ENCODE measurements around the gene HSPBP1.
"Not testable (repeated sequence)": the region's sequence is repeated elsewhere in the genome, so short reads cannot be mapped to it uniquely, and the experiment has no call there.

HSPBP1 gene

GRCh38 chr19:55231391-55232285 is 48.3 kb downstream of the HSPBP1 start:
- FAIRE-seq: no peak

- no peak for FAIRE-seq
Measured at GRCh38 chr19:55230780-55231179, 49.1 kb downstream of the HSPBP1 start.

- FAIRE-seq: no peak
Measured at GRCh38 chr19:55230329-55230728, 49.6 kb downstream of the HSPBP1 start.

- FAIRE-seq: no peak
Measured at GRCh38 chr19:55229789-55230182, 50.1 kb downstream of the HSPBP1 start.

GRCh38 chr19:55229145-55229788 is 50.6 kb downstream of the HSPBP1 start:
- no peak for FAIRE-seq

- no peak for FAIRE-seq
Measured at GRCh38 chr19:55228403-55229031, 51.4 kb downstream of the HSPBP1 start, which contains the start of gene TMEM86B. TMEM86B (minus strand) TSS chr19:55228763; CDS start chr19:55228741, 22 bp downstream.

GRCh38 chr19:55228015-55228391 is 51.9 kb downstream of the HSPBP1 start:
- no peak for FAIRE-seq

GRCh38 chr19:55227241-55228014 is 52.5 kb downstream of the HSPBP1 start:
- FAIRE-seq: no peak

- FAIRE-seq: no peak
Measured at GRCh38 chr19:55226788-55227187, 53.1 kb downstream of the HSPBP1 start.

GRCh38 chr19:55226273-55226672 is 53.6 kb downstream of the HSPBP1 start:
- no peak for FAIRE-seq

GRCh38 chr19:55225415-55225958 is 54.4 kb downstream of the HSPBP1 start:
- FAIRE-seq: no peak

GRCh38 chr19:55224679-55225414 is 55.1 kb downstream of the HSPBP1 start:
- FAIRE-seq: not testable (repeated sequence)

GRCh38 chr19:55224038-55224665 is 55.8 kb downstream of the HSPBP1 start:
- FAIRE-seq: no peak

- no peak for FAIRE-seq
Measured at GRCh38 chr19:55223291-55224037, 56.4 kb downstream of the HSPBP1 start.

GRCh38 chr19:55220525-55220924 is 59.4 kb downstream of the HSPBP1 start:
- FAIRE-seq: no peak

- peak; percentile 88 for FAIRE-seq
Measured at GRCh38 chr19:55216461-55217198, 63.3 kb downstream of the HSPBP1 start.

GRCh38 chr19:55213547-55213946 is 66.4 kb downstream of the HSPBP1 start:
- FAIRE-seq: no peak

- FAIRE-seq: peak; percentile 43
Measured at GRCh38 chr19:55212447-55212846, 67.5 kb downstream of the HSPBP1 start.
